Esophagus (tissue), 2 donors: ENCODE measurements around the gene IGF1R. TPM values are rescaled to one million over a fixed set of nuclear protein-coding genes. Genes with fewer than 3 reads are reported as not detected.

Source experiments
- H3K27ac ChIP-seq, 2 donors: one replicate each; pipeline ENCODE4 v1.5.1; 2013; ENCODE audit warnings: low read depth in 2 of 2, mild to moderate bottlenecking in 2 of 2, inconsistent platforms in 1 of 2, low read length in 1 of 2, moderate library complexity in 1 of 2
- H3K27me3 ChIP-seq, 2 donors: one replicate each; pipeline ENCODE4 v1.6.1; 2013; ENCODE audit warnings: low read length in 2 of 2, control low read depth in 1 of 2, mild to moderate bottlenecking in 1 of 2; ENCODE audit not compliant: insufficient read depth in 2 of 2, control insufficient read depth in 1 of 2
- H3K36me3 ChIP-seq, 2 donors: one replicate each; pipeline ENCODE4 v1.6.1; 2013; ENCODE audit warnings: low read length in 1 of 2; ENCODE audit not compliant: control insufficient read depth in 2 of 2, insufficient read depth in 2 of 2
- H3K4me1 ChIP-seq, 2 donors: one replicate each; pipeline ENCODE4 v1.6.1; 2013; ENCODE audit warnings: low read length in 1 of 2; ENCODE audit not compliant: control insufficient read depth in 2 of 2, insufficient read depth in 2 of 2
- H3K4me3 ChIP-seq, 2 donors: one replicate each; pipeline ENCODE4 v1.5.1; 2013; ENCODE audit warnings: low read length in 2 of 2, mild to moderate bottlenecking in 2 of 2, low read depth in 1 of 2, moderate library complexity in 1 of 2
- H3K9me3 ChIP-seq, 2 donors: one replicate each; pipeline ENCODE4 v1.6.1; 2013; ENCODE audit warnings: mild to moderate bottlenecking in 2 of 2, low read depth in 1 of 2, low read length in 1 of 2, moderate library complexity in 1 of 2; ENCODE audit not compliant: control insufficient read depth in 2 of 2, insufficient read depth in 1 of 2
- WGBS, 2 donors: extraction: QIAGEN DNeasy Blood & Tissue Kit; methylation state at CpG; one replicate each; pipeline ENCODE4 v1.1.7; 2013; 5-methylcytosine and 5-hydroxymethylcytosine counted together
- polyA plus RNA-seq, 2 donors: library from polyadenylated mRNA; stranded (reverse); fragments of 200-250 nt; gene quantifications; one replicate each; pipeline ENCODE4 v1.2.3, GENCODE V29; 2013
- donor health status: healthy with polysubstance abuse.
- donor health status: Bipolar disorder and iron deficiency.

Gene IGF1R
- polyA plus RNA-seq, 2 donors = 4.1 to 4.4 TPM

GRCh38 chr15:98838387-98839259 is 190.3 kb downstream of the IGF1R start:
- 84 to 85% methylated on average over 5 of the region's 5 CpGs for WGBS, 2 donors
- Histone ChIP-seq H3K4me3 (no peak overlapping the region), H3K9me3 (no peaks in the 10 kb centered on the region), H3K4me1 (no peaks in the 10 kb centered on the region), H3K27ac (no peak overlapping the region), H3K36me3 (no peaks in the 10 kb centered on the region), H3K27me3 (no peaks in the 10 kb centered on the region)

- no peak overlapping the region for H3K4me3 ChIP-seq
- H3K27me3 ChIP-seq = no peaks in the 10 kb centered on the region
- no peak overlapping the region for H3K27ac ChIP-seq
- H3K36me3 ChIP-seq = no peaks in the 10 kb centered on the region
- WGBS, 2 donors = 82 to 90% methylated on average over 5 of the region's 5 CpGs
- H3K9me3 ChIP-seq = no peaks in the 10 kb centered on the region
- no peaks in the 10 kb centered on the region for H3K4me1 ChIP-seq
Observed at GRCh38 chr15:98840053-98840452, 191.7 kb downstream of the IGF1R start.

GRCh38 chr15:98841419-98841970 is 193.2 kb downstream of the IGF1R start:
- Histone ChIP-seq H3K27me3 (no peaks in the 10 kb centered on the region), H3K27ac (no peak overlapping the region), H3K4me3 (no peak overlapping the region), H3K4me1 (no peaks in the 10 kb centered on the region), H3K9me3 (no peaks in the 10 kb centered on the region), H3K36me3 (no peaks in the 10 kb centered on the region)
- WGBS, 2 donors = 74 to 78% methylated on average over 4 of the region's 4 CpGs

- Histone ChIP-seq H3K4me3 (no peak overlapping the region), H3K27ac (no peak overlapping the region)
- 66 to 72% methylated on average over 6 of the region's 6 CpGs for WGBS, 2 donors
Observed at GRCh38 chr15:98842192-98842972, 194.0 kb downstream of the IGF1R start.

GRCh38 chr15:98842973-98843285 is 194.6 kb downstream of the IGF1R start:
- H3K9me3 ChIP-seq = no peaks in the 10 kb centered on the region
- no peaks in the 10 kb centered on the region for H3K36me3 ChIP-seq
- WGBS, 2 donors = 67 to 79% methylated on average over 4 of the region's 4 CpGs
- H3K27ac ChIP-seq = no peak overlapping the region
- H3K4me1 ChIP-seq = no peaks in the 10 kb centered on the region
- H3K4me3 ChIP-seq = no peak overlapping the region
- H3K27me3 ChIP-seq = no peaks in the 10 kb centered on the region

More at GRCh38 chr15:98842192-98842972, 194.0 kb downstream of the IGF1R start:
- Histone ChIP-seq H3K36me3 (no peaks in the 10 kb centered on the region), H3K27me3 (no peaks in the 10 kb centered on the region), H3K9me3 (no peaks in the 10 kb centered on the region), H3K4me1 (no peaks in the 10 kb centered on the region)

- H3K27me3 ChIP-seq = no peaks in the 10 kb centered on the region
- H3K4me1 ChIP-seq = no peaks in the 10 kb centered on the region
- no peaks in the 10 kb centered on the region for H3K9me3 ChIP-seq
- H3K27ac ChIP-seq = no peak overlapping the region
- H3K36me3 ChIP-seq = no peaks in the 10 kb centered on the region
- H3K4me3 ChIP-seq = no peak overlapping the region
- WGBS, 2 donors = 65 to 95% methylated on average over 4 of the region's 4 CpGs
Observed at GRCh38 chr15:98843844-98844243, 195.5 kb downstream of the IGF1R start.

GRCh38 chr15:98844261-98844660 is 195.9 kb downstream of the IGF1R start:
- 39 to 51% methylated on average over 3 of the region's 3 CpGs for WGBS, 2 donors
- Histone ChIP-seq H3K27ac (no peak overlapping the region), H3K4me3 (no peak overlapping the region), H3K9me3 (no peaks in the 10 kb centered on the region), H3K27me3 (no peaks in the 10 kb centered on the region), H3K36me3 (no peaks in the 10 kb centered on the region), H3K4me1 (no peaks in the 10 kb centered on the region)

GRCh38 chr15:98845138-98845884 is 197.0 kb downstream of the IGF1R start:
- 44 to 67% methylated on average over 4 to 6 of the region's 6 CpGs for WGBS, 2 donors
- no peak overlapping the region for H3K27ac ChIP-seq
- no peaks in the 10 kb centered on the region for H3K36me3 ChIP-seq
- H3K27me3 ChIP-seq = no peaks in the 10 kb centered on the region
- no peak overlapping the region for H3K4me3 ChIP-seq
- H3K4me1 ChIP-seq = peaks cover 0 to under 1% of the 10 kb centered on the region in 2 donors
- H3K9me3 ChIP-seq = no peaks in the 10 kb centered on the region

- H3K4me1 ChIP-seq = peaks cover 6 to 22% of the 10 kb centered on the region in 2 donors
- WGBS, 2 donors = 19 to 22% methylated on average over 15 of the region's 15 CpGs
- H3K4me3 ChIP-seq = no peak overlapping the region
Observed at GRCh38 chr15:98850961-98851572, 202.7 kb downstream of the IGF1R start.

More at GRCh38 chr15:98850961-98851572, 202.7 kb downstream of the IGF1R start:
- H3K27me3 ChIP-seq = no peaks in the 10 kb centered on the region
- H3K27ac ChIP-seq = peak overlapping the region; percentile 65 to 81
- H3K36me3 ChIP-seq = no peaks in the 10 kb centered on the region
- no peaks in the 10 kb centered on the region for H3K9me3 ChIP-seq
